BLaER1 (cell line): ENCODE measurements around the gene ANHX.

Experiments used
- H3K27ac ChIP-seq: shearing (Covaris generic); formaldehyde crosslinking; 2 replicates; pipeline ENCODE4 v1.8.1; 2022
- H3K27me3 ChIP-seq: shearing (Covaris generic); formaldehyde crosslinking; 2 replicates; pipeline ENCODE4 v1.8.1; 2022
- H3K36me3 ChIP-seq: shearing (Covaris generic); formaldehyde crosslinking; 2 replicates; pipeline ENCODE4 v1.8.1; 2022
- H3K4me1 ChIP-seq: shearing (Covaris generic); formaldehyde crosslinking; 2 replicates; pipeline ENCODE4 v1.8.1; 2022
- H3K4me2 ChIP-seq: shearing (Covaris generic); formaldehyde crosslinking; 2 replicates; pipeline ENCODE4 v1.8.1; 2022
- H3K4me3 ChIP-seq: shearing (Covaris generic); formaldehyde crosslinking; 2 replicates; pipeline ENCODE4 v1.8.1; 2022
- H3K9ac ChIP-seq: shearing (Covaris generic); formaldehyde crosslinking; 2 replicates; pipeline ENCODE4 v1.8.1; 2022
- H3K9me3 ChIP-seq: shearing (Covaris generic); formaldehyde crosslinking; 2 replicates; pipeline ENCODE4 v1.8.1; 2022
- H4K20me1 ChIP-seq: shearing (Covaris generic); formaldehyde crosslinking; 2 replicates; pipeline ENCODE4 v1.8.1; 2022
- Cebpa-rat ChIP-seq: shearing (Covaris generic); IDR thresholded peaks from 2 replicates; pipeline ENCODE4 v1.8.1; 2022

Gene ANHX

GRCh38 chr12:133231001-133231400 lies 4.7 kb downstream of the ANHX start:
- Histone ChIP-seq H4K20me1 (no peaks in the 10 kb centered on the region), H3K4me3 (no peak overlapping the region), H3K4me2 (no peak overlapping the region), H3K27ac (no peak overlapping the region), H3K9ac (no peak overlapping the region), H3K9me3 (peaks cover 87% of the 10 kb centered on the region), H3K27me3 (no peaks in the 10 kb centered on the region), H3K36me3 (no peaks in the 10 kb centered on the region), H3K4me1 (no peaks in the 10 kb centered on the region)
- no peak for TF ChIP-seq Cebpa-rat

DNA sequence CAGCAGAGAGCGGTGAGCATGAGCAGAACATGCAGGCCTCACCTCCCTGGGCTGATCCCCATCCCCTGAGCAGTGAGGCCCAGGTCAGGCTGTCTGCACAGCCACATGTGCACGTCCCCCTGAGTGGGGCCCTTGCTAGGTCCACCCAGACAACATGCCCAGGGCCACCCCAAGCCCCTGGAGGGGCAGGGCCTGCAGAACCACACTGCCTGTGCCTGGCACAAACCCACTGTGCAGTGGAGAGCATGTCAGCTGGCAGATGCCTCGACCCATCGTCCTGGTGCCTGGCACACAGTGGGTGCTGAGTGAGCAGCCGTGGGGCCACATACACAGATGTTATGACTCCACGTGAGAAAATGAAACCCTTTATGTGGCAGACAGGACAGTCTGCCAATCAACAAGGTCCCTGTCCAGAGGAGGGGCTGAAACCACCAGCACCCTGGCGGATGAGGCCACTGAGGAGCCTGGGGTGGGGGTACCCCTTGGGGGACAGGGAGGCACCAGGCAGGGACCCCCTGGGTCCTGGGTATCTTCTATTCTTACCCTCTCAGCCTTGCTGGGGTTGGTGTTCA lies 8.3 kb downstream of the ANHX start:
- Histone ChIP-seq H4K20me1 (no peaks in the 10 kb centered on the region), H3K4me2 (no peak overlapping the region), H3K27me3 (no peaks in the 10 kb centered on the region), H3K27ac (no peak overlapping the region), H3K36me3 (no peaks in the 10 kb centered on the region), H3K9ac (no peak overlapping the region), H3K9me3 (peaks cover 90% of the 10 kb centered on the region), H3K4me3 (no peak overlapping the region), H3K4me1 (no peaks in the 10 kb centered on the region)
- no peak for TF ChIP-seq Cebpa-rat

DNA sequence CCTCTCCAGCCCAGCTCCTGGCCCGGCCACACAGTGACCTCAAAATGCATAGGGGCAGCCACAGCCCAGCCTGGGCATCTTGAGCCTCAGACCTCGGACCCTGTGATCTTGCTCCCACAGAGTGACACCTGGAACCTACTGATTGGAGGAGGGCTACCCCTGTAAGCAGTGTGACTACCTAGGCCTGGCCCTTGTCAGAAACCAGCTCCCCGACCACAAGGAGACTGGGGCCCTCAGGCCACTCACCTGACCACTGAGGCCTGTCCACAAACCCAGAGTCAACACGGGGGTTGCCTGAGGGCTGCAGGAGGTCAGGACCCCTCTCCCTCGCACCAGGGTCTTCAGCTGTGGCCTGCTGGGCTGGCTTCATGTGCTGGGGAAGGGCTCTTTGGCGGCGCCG lies 9.0 kb downstream of the ANHX start:
- Histone ChIP-seq H4K20me1 (no peaks in the 10 kb centered on the region), H3K9ac (no peak overlapping the region), H3K27me3 (no peaks in the 10 kb centered on the region), H3K4me3 (no peak overlapping the region), H3K36me3 (no peaks in the 10 kb centered on the region), H3K27ac (no peak overlapping the region), H3K4me1 (no peaks in the 10 kb centered on the region), H3K9me3 (peaks cover 90% of the 10 kb centered on the region), H3K4me2 (no peak overlapping the region)
- no peak for TF ChIP-seq Cebpa-rat

DNA sequence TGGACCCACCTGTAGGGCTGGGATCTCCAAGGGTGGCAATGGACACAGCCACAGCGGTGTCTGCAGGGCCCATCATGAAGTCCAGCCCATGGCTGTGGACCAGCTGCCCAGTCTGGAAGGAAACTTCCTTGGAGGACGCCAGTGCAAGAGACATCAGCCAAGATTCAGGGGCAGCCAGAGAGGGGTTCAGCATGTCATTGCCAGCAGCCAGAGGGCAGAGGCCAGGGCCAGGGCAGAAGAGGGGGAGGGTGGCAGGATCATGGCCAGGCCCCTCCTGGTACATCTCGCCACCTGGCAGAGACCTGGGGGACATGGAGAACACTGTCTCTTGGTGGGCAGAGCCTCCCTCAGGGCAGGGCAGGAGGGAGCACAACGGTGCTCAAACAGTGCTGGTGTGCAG lies 10.2 kb downstream of the ANHX start:
- no peak overlapping the region for H3K27ac ChIP-seq
- no peaks in the 10 kb centered on the region for H3K27me3 ChIP-seq
- no peak overlapping the region for H3K4me2 ChIP-seq
- H3K36me3 ChIP-seq, result no peaks in the 10 kb centered on the region
- H4K20me1 ChIP-seq, result no peaks in the 10 kb centered on the region
- H3K4me3 ChIP-seq, result no peak overlapping the region
- H3K9ac ChIP-seq, result no peak overlapping the region
- H3K4me1 ChIP-seq, result no peaks in the 10 kb centered on the region
- no peak for TF ChIP-seq Cebpa-rat
- peaks cover 90% of the 10 kb centered on the region for H3K9me3 ChIP-seq

DNA sequence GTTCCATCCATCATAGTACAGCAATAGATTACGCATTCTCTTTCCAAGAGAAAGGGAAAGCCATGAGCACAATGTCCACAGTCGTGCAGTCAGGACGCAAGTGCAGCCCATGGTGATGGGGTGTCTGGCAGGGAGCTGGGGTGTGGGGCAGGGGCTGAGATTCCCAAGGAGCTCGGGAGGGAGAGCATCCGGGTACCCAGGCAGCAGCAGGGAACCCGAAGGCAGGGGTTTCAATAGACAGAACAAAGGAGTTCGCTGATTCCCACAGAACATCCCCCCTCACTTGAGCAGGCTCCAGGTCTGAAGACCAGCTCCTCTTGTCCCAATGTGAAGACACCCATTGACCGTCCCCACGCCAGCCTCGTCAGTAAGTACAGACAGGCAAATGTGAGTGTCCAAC lies 13.5 kb downstream of the ANHX start:
- H3K4me3 ChIP-seq, result no peak overlapping the region
- no peak overlapping the region for H3K27ac ChIP-seq
- H3K4me2 ChIP-seq, result no peak overlapping the region
- H4K20me1 ChIP-seq, result no peaks in the 10 kb centered on the region
- no peaks in the 10 kb centered on the region for H3K36me3 ChIP-seq
- no peaks in the 10 kb centered on the region for H3K4me1 ChIP-seq
- H3K9ac ChIP-seq, result no peak overlapping the region
- H3K9me3 ChIP-seq, result peaks cover 99% of the 10 kb centered on the region
- no peak for TF ChIP-seq Cebpa-rat
- H3K27me3 ChIP-seq, result no peaks in the 10 kb centered on the region

- Histone ChIP-seq H3K4me2 (no peak overlapping the region), H3K4me3 (no peak overlapping the region), H3K27ac (no peak overlapping the region), H3K9ac (no peak overlapping the region), H3K9me3 (peaks cover 99% of the 10 kb centered on the region), H4K20me1 (no peaks in the 10 kb centered on the region), H3K36me3 (no peaks in the 10 kb centered on the region), H3K27me3 (no peaks in the 10 kb centered on the region), H3K4me1 (no peaks in the 10 kb centered on the region)
- no peak for TF ChIP-seq Cebpa-rat
Observed at GRCh38 chr12:133221241-133221640, 14.4 kb downstream of the ANHX start.

- Histone ChIP-seq H3K4me1 (no peaks in the 10 kb centered on the region), H4K20me1 (no peaks in the 10 kb centered on the region), H3K27ac (no peak overlapping the region), H3K36me3 (no peaks in the 10 kb centered on the region), H3K27me3 (no peaks in the 10 kb centered on the region), H3K4me3 (no peak overlapping the region), H3K9me3 (peaks cover 99% of the 10 kb centered on the region), H3K4me2 (no peak overlapping the region), H3K9ac (no peak overlapping the region)
- no peak for TF ChIP-seq Cebpa-rat
Observed at GRCh38 chr12:133220521-133220920, 15.2 kb downstream of the ANHX start.

DNA sequence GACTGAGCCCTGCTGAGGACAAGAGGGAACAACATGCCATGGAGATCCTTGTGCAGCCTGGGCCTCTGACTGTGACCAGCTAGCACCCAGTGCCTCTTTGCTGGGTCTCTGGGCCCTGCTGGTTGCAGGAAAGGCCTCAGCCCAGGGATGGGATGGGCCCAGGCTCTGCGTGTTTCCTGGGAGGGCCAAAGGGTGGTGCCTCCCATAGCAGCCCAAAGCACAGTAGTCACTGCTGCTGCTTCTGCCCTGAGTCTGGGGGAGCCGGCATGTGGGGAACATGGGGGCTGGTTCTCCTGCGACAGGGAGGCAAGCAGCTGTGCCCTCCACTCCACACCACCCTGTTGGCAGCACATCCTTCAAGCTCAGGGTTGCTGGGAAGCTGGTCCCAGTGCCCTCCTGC lies 18.5 kb downstream of the ANHX start:
- H3K4me2 ChIP-seq, result no peak overlapping the region
- H3K27ac ChIP-seq, result no peak overlapping the region
- H3K9ac ChIP-seq, result no peak overlapping the region
- H3K9me3 ChIP-seq, result peaks cover 99% of the 10 kb centered on the region
- no peaks in the 10 kb centered on the region for H3K27me3 ChIP-seq
- H3K36me3 ChIP-seq, result 0 out of 2 replicates have a peak, but pooled peaks cover 5% of the 10 kb centered on the region
- TF ChIP-seq Cebpa-rat, result no peak
- H3K4me1 ChIP-seq, result no peaks in the 10 kb centered on the region
- no peaks in the 10 kb centered on the region for H4K20me1 ChIP-seq
- H3K4me3 ChIP-seq, result no peak overlapping the region

DNA sequence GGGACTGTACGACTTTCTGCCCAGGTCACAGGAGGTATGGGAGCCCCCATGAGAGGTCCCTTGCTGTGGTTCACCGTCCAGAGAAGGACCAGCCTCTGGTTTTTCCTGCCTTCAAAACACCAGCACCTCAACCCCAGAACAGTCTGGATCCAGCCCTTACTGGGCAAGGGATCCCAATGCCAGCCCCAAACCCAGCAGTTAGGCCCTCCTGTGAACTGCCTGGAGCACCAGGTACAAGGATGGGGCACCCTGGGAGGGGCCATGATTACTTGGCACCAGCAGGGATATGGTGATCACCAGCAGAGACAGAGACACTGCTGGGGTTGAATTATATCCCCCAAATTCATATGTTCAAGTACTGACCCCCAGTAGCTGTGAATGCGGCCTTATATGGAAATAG lies 20.0 kb downstream of the ANHX start:
- H3K27ac ChIP-seq, result no peak overlapping the region
- peaks cover 99% of the 10 kb centered on the region for H3K9me3 ChIP-seq
- H3K27me3 ChIP-seq, result no peaks in the 10 kb centered on the region
- no peak overlapping the region for H3K4me3 ChIP-seq
- no peak for TF ChIP-seq Cebpa-rat
- no peaks in the 10 kb centered on the region for H3K4me1 ChIP-seq
- no peak overlapping the region for H3K9ac ChIP-seq
- H3K36me3 ChIP-seq, result peaks cover 6% of the 10 kb centered on the region; the same call in 1 of the 2 replicates
- no peaks in the 10 kb centered on the region for H4K20me1 ChIP-seq
- H3K4me2 ChIP-seq, result no peak overlapping the region

DNA sequence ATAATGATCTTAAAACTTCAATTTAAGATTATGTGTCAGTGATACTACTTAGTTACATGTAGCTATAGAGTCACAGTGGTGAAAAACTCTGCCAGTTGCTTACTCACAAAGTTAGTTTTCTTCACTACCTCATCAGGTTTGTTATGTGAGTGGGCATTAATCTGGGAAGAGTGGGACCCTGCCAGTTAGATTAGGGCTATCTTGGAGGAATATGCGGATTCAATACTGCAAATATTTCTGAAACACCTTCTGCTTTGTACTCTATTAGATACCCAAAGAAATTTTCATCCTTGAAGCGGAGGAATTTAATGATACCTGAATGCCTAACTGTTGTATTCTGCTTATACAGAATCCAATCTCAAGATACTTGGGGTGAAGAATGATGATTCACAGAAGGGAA lies 29.3 kb downstream of the ANHX start:
- Histone ChIP-seq H4K20me1 (no peaks in the 10 kb centered on the region), H3K9ac (no peak overlapping the region), H3K4me3 (no peak overlapping the region), H3K4me2 (no peak overlapping the region), H3K4me1 (no peaks in the 10 kb centered on the region), H3K36me3 (peaks cover 91% of the 10 kb centered on the region), H3K9me3 (peaks cover 100% of the 10 kb centered on the region), H3K27ac (no peak overlapping the region), H3K27me3 (no peaks in the 10 kb centered on the region; the same call in 1 of the 2 replicates)
- no peak for TF ChIP-seq Cebpa-rat

- H3K36me3 ChIP-seq, result peaks cover 88% of the 10 kb centered on the region
Observed at GRCh38 chr12:133204264-133204603, 31.4 kb downstream of the ANHX start.

More at GRCh38 chr12:133204264-133204603, 31.4 kb downstream of the ANHX start:
- Histone ChIP-seq H3K27ac (no peak overlapping the region), H3K9me3 (peaks cover 98% of the 10 kb centered on the region), H3K4me3 (peak overlapping the region; percentile 53), H3K4me1 (no peaks in the 10 kb centered on the region), H3K9ac (no peak overlapping the region), H4K20me1 (no peaks in the 10 kb centered on the region), H3K4me2 (no peak overlapping the region), H3K27me3 (no peaks in the 10 kb centered on the region; the same call in 1 of the 2 replicates)
- no peak for TF ChIP-seq Cebpa-rat
